Dermis blood vessel endothelial cell (primary cell): ENCODE results near the gene SLC44A3. TPM values are rescaled to one million over a fixed set of nuclear protein-coding genes. Genes with fewer than 3 reads are reported as not detected.

Source experiments
- DNase-seq: peaks from one replicate; pipeline ENCODE4 v3.0.0; 2010
- total RNA-seq: library from RNA; depleted of rRNA; stranded (reverse); fragments of >200 nt; gene quantifications from 2 replicates; pipeline ENCODE4 v1.2.3, GENCODE V29; 2014

The SLC44A3 gene
- total RNA-seq, 1 donor from 2014 or later, result 2.9 TPM

- DNase-seq, result no peak
Measured at GRCh38 chr1:94874423-94874822, 54.3 kb downstream of the SLC44A3 start.

GRCh38 chr1:94875794-94876193, 55.6 kb downstream of the SLC44A3 start:
- DNase-seq, result no peak

GRCh38 chr1:94876362-94876761, 56.2 kb downstream of the SLC44A3 start:
- DNase-seq, result peak; percentile 67

- no peak for DNase-seq
Measured at GRCh38 chr1:94878329-94878728, 58.2 kb downstream of the SLC44A3 start.

- DNase-seq, result peak; percentile 38
Measured at GRCh38 chr1:94883691-94884090, 63.5 kb downstream of the SLC44A3 start.

GRCh38 chr1:94884106-94884505, 63.9 kb downstream of the SLC44A3 start:
- no peak for DNase-seq

GRCh38 chr1:94884507-94884906, 64.3 kb downstream of the SLC44A3 start:
- no peak for DNase-seq

- no peak for DNase-seq
Measured at GRCh38 chr1:94886361-94886760, 66.2 kb downstream of the SLC44A3 start.

GRCh38 chr1:94887106-94887505, 66.9 kb downstream of the SLC44A3 start:
- no peak for DNase-seq

- no peak for DNase-seq
Measured at GRCh38 chr1:94887603-94888171, 67.5 kb downstream of the SLC44A3 start.

GRCh38 chr1:94888201-94888600, 68.0 kb downstream of the SLC44A3 start:
- DNase-seq, result no peak

- no peak for DNase-seq
Measured at GRCh38 chr1:94892604-94893254, 72.6 kb downstream of the SLC44A3 start.

- no peak for DNase-seq
Measured at GRCh38 chr1:94894630-94895029, 74.5 kb downstream of the SLC44A3 start.

- DNase-seq, result no peak
Measured at GRCh38 chr1:94895518-94895917, 75.4 kb downstream of the SLC44A3 start.

- DNase-seq, result no peak
Measured at GRCh38 chr1:94898491-94899385, 78.6 kb downstream of the SLC44A3 start.

GRCh38 chr1:94899756-94900155, 79.6 kb downstream of the SLC44A3 start:
- no peak for DNase-seq

- DNase-seq, result no peak
Measured at GRCh38 chr1:94901841-94902240, 81.7 kb downstream of the SLC44A3 start.

- DNase-seq, result no peak
Measured at GRCh38 chr1:94903280-94904009, 83.3 kb downstream of the SLC44A3 start.

- no peak for DNase-seq
Measured at GRCh38 chr1:94905207-94905606, 85.0 kb downstream of the SLC44A3 start.

GRCh38 chr1:94906382-94906781, 86.2 kb downstream of the SLC44A3 start:
- no peak for DNase-seq

GRCh38 chr1:94907136-94907535, 87.0 kb downstream of the SLC44A3 start:
- no peak for DNase-seq

GRCh38 chr1:94908190-94908589, 88.0 kb downstream of the SLC44A3 start:
- no peak for DNase-seq

- DNase-seq, result no peak
Measured at GRCh38 chr1:94908965-94909364, 88.8 kb downstream of the SLC44A3 start.
